Measurements from ENCODE around the gene NKX6-1.

Gene NKX6-1

GRCh38 chr4:84481077-84481859 is 17.8 kb downstream of the NKX6-1 start:
- Histone ChIP-seq H3K18ac (ENCODE audit: low read length) (no peak overlapping the region), H3K23ac (ENCODE audit: low read depth, low read length, poor library complexity) (no peak overlapping the region), H3K9me3 (replicated peaks in 1 of 2; ENCODE audit: control insufficient read depth in 2 of 2, insufficient read depth in 1 of 2, low read depth in 1 of 2, low read length in 2 of 2) (peaks cover 0 to 10% of the 10 kb centered on the region in 2 donors), H3K14ac (ENCODE audit: low read length) (no peak overlapping the region), H2BK15ac (ENCODE audit: low read length) (no peak overlapping the region), H2BK5ac (ENCODE audit: low read length) (no peak overlapping the region), H3K79me1 (ENCODE audit: low read depth, low read length) (no peaks in the 10 kb centered on the region), H3K4me1 (ENCODE audit: control insufficient read depth in 2 of 2, insufficient read depth in 1 of 2, low read depth in 1 of 2, low read length in 2 of 2) (peaks cover 5 to 6% of the 10 kb centered on the region in 2 donors), H3K27me3 (ENCODE audit: control insufficient read depth in 3 of 3, insufficient read depth in 3 of 3, low read depth in 1 of 3, low read length in 3 of 3) (peaks cover 26 to 67% (median 45%) of the 10 kb centered on the region in 3 experiments), H3K4me3 (ENCODE audit: low read length in 2 of 2) (no peak overlapping the region), H3K27ac (replicated peaks; ENCODE audit: low read length) (no peak overlapping the region), H3K36me3 (replicated peaks in 1 of 2; ENCODE audit: control insufficient read depth in 2 of 2, insufficient read depth in 2 of 2, low read length in 2 of 2) (no peaks in the 10 kb centered on the region), H2AK5ac (ENCODE audit: low read depth, low read length) (no peak overlapping the region), H3K9ac (ENCODE audit: low read depth, low read length, poor library complexity) (no peak overlapping the region), H3K4ac (ENCODE audit: low read length) (no peak overlapping the region), H2BK120ac (ENCODE audit: low read depth, low read length) (no peak overlapping the region), H2BK12ac (ENCODE audit: low read length) (no peak overlapping the region), H4K8ac (ENCODE audit: low read depth, low read length) (no peak overlapping the region), H4K91ac (ENCODE audit: low read depth, low read length, poor library complexity) (no peak overlapping the region), H2AFZ (ENCODE audit: low read length) (peak overlapping the region; percentile 47), H3K4me2 (ENCODE audit: insufficient read depth, low read length, poor library complexity, severe bottlenecking) (no peak overlapping the region)
- WGBS, 2 donors (ENCODE audit: extremely low coverage in 2 of 2, insufficient read length in 2 of 2, insufficient replicate concordance in 1 of 2), result no CpG with 5 or more reads among the region's 45 CpGs
- no peak for DNase-seq (ENCODE audit: low spot score)

- no CpG with 5 or more reads among the region's 4 CpGs for WGBS, 2 donors (ENCODE audit: extremely low coverage in 2 of 2, insufficient read length in 2 of 2, insufficient replicate concordance in 1 of 2)
- H2BK15ac ChIP-seq (ENCODE audit: low read length), result no peak overlapping the region
- H4K91ac ChIP-seq (ENCODE audit: low read depth, low read length, poor library complexity), result no peak overlapping the region
- H3K79me1 ChIP-seq (ENCODE audit: low read depth, low read length), result no peaks in the 10 kb centered on the region
- no peak overlapping the region for H4K8ac ChIP-seq (ENCODE audit: low read depth, low read length)
- H3K18ac ChIP-seq (ENCODE audit: low read length), result no peak overlapping the region
- peaks cover 5 to 6% of the 10 kb centered on the region in 2 donors for H3K4me1 ChIP-seq (ENCODE audit: control insufficient read depth in 2 of 2, insufficient read depth in 1 of 2, low read depth in 1 of 2, low read length in 2 of 2)
- no peak overlapping the region for H2BK120ac ChIP-seq (ENCODE audit: low read depth, low read length)
- no peaks in the 10 kb centered on the region for H3K36me3 ChIP-seq (replicated peaks in 1 of 2; ENCODE audit: control insufficient read depth in 2 of 2, insufficient read depth in 2 of 2, low read length in 2 of 2)
- H3K4me3 ChIP-seq (ENCODE audit: low read length in 2 of 2), result no peak overlapping the region
- H2AFZ ChIP-seq (ENCODE audit: low read length), result no peak overlapping the region
- no peak overlapping the region for H3K27ac ChIP-seq (replicated peaks; ENCODE audit: low read length)
- no peak overlapping the region for H2AK5ac ChIP-seq (ENCODE audit: low read depth, low read length)
- H2BK5ac ChIP-seq (ENCODE audit: low read length), result no peak overlapping the region
- H3K9ac ChIP-seq (ENCODE audit: low read depth, low read length, poor library complexity), result no peak overlapping the region
- no peak overlapping the region for H3K4me2 ChIP-seq (ENCODE audit: insufficient read depth, low read length, poor library complexity, severe bottlenecking)
- H3K23ac ChIP-seq (ENCODE audit: low read depth, low read length, poor library complexity), result no peak overlapping the region
- H3K14ac ChIP-seq (ENCODE audit: low read length), result no peak overlapping the region
- H3K27me3 ChIP-seq (ENCODE audit: control insufficient read depth in 3 of 3, insufficient read depth in 3 of 3, low read depth in 1 of 3, low read length in 3 of 3), result peaks cover 24 to 56% (median 45%) of the 10 kb centered on the region in 3 experiments
- H3K9me3 ChIP-seq (replicated peaks in 1 of 2; ENCODE audit: control insufficient read depth in 2 of 2, insufficient read depth in 1 of 2, low read depth in 1 of 2, low read length in 2 of 2), result peaks cover 0 to 10% of the 10 kb centered on the region in 2 donors
- H2BK12ac ChIP-seq (ENCODE audit: low read length), result no peak overlapping the region
- H3K4ac ChIP-seq (ENCODE audit: low read length), result no peak overlapping the region
- no peak for DNase-seq (ENCODE audit: low spot score)
Observed at GRCh38 chr4:84480082-84480481, 19.0 kb downstream of the NKX6-1 start.

GRCh38 chr4:84479663-84480062 is 19.4 kb downstream of the NKX6-1 start:
- Histone ChIP-seq H3K4ac (ENCODE audit: low read length) (no peak overlapping the region), H3K4me1 (ENCODE audit: control insufficient read depth in 2 of 2, insufficient read depth in 1 of 2, low read depth in 1 of 2, low read length in 2 of 2) (peaks cover 5 to 6% of the 10 kb centered on the region in 2 donors), H2BK12ac (ENCODE audit: low read length) (no peak overlapping the region), H3K23ac (ENCODE audit: low read depth, low read length, poor library complexity) (no peak overlapping the region), H3K4me3 (ENCODE audit: low read length in 2 of 2) (no peak overlapping the region), H2BK5ac (ENCODE audit: low read length) (no peak overlapping the region), H3K36me3 (replicated peaks in 1 of 2; ENCODE audit: control insufficient read depth in 2 of 2, insufficient read depth in 2 of 2, low read length in 2 of 2) (no peaks in the 10 kb centered on the region), H2AFZ (ENCODE audit: low read length) (no peak overlapping the region), H3K14ac (ENCODE audit: low read length) (no peak overlapping the region), H3K79me1 (ENCODE audit: low read depth, low read length) (no peaks in the 10 kb centered on the region), H2BK120ac (ENCODE audit: low read depth, low read length) (no peak overlapping the region), H2BK15ac (ENCODE audit: low read length) (no peak overlapping the region), H4K91ac (ENCODE audit: low read depth, low read length, poor library complexity) (no peak overlapping the region), H3K18ac (ENCODE audit: low read length) (no peak overlapping the region), H3K9me3 (replicated peaks in 1 of 2; ENCODE audit: control insufficient read depth in 2 of 2, insufficient read depth in 1 of 2, low read depth in 1 of 2, low read length in 2 of 2) (peaks cover 0 to 10% of the 10 kb centered on the region in 2 donors), H3K9ac (ENCODE audit: low read depth, low read length, poor library complexity) (no peak overlapping the region), H4K8ac (ENCODE audit: low read depth, low read length) (no peak overlapping the region), H2AK5ac (ENCODE audit: low read depth, low read length) (no peak overlapping the region), H3K27me3 (ENCODE audit: control insufficient read depth in 3 of 3, insufficient read depth in 3 of 3, low read depth in 1 of 3, low read length in 3 of 3) (peaks cover 24 to 52% (median 45%) of the 10 kb centered on the region in 3 experiments), H3K4me2 (ENCODE audit: insufficient read depth, low read length, poor library complexity, severe bottlenecking) (no peak overlapping the region), H3K27ac (replicated peaks; ENCODE audit: low read length) (no peak overlapping the region)
- DNase-seq (ENCODE audit: low spot score), result no peak
- WGBS, 2 donors (ENCODE audit: extremely low coverage in 2 of 2, insufficient read length in 2 of 2, insufficient replicate concordance in 1 of 2), result no CpG with 5 or more reads among the region's 6 CpGs

GRCh38 chr4:84477738-84478137 is 21.4 kb downstream of the NKX6-1 start:
- peaks cover 12 to 40% (median 33%) of the 10 kb centered on the region in 3 experiments for H3K27me3 ChIP-seq (ENCODE audit: control insufficient read depth in 3 of 3, insufficient read depth in 3 of 3, low read depth in 1 of 3, low read length in 3 of 3)
- no peak overlapping the region for H2AK5ac ChIP-seq (ENCODE audit: low read depth, low read length)
- WGBS, 2 donors (ENCODE audit: extremely low coverage in 2 of 2, insufficient read length in 2 of 2, insufficient replicate concordance in 1 of 2), result no CpG with 5 or more reads among the region's 1 CpG
- H2BK120ac ChIP-seq (ENCODE audit: low read depth, low read length), result no peak overlapping the region
- no peak overlapping the region for H3K4me2 ChIP-seq (ENCODE audit: insufficient read depth, low read length, poor library complexity, severe bottlenecking)
- no peak overlapping the region for H3K18ac ChIP-seq (ENCODE audit: low read length)
- peaks cover 0 to 6% of the 10 kb centered on the region in 2 donors for H3K9me3 ChIP-seq (replicated peaks in 1 of 2; ENCODE audit: control insufficient read depth in 2 of 2, insufficient read depth in 1 of 2, low read depth in 1 of 2, low read length in 2 of 2)
- no peak overlapping the region for H2BK5ac ChIP-seq (ENCODE audit: low read length)
- H3K23ac ChIP-seq (ENCODE audit: low read depth, low read length, poor library complexity), result no peak overlapping the region
- H3K14ac ChIP-seq (ENCODE audit: low read length), result no peak overlapping the region
- no peak overlapping the region for H2BK15ac ChIP-seq (ENCODE audit: low read length)
- H2AFZ ChIP-seq (ENCODE audit: low read length), result no peak overlapping the region
- H3K79me1 ChIP-seq (ENCODE audit: low read depth, low read length), result no peaks in the 10 kb centered on the region
- H3K4me1 ChIP-seq (ENCODE audit: control insufficient read depth in 2 of 2, insufficient read depth in 1 of 2, low read depth in 1 of 2, low read length in 2 of 2), result peaks cover 0 to 3% of the 10 kb centered on the region in 2 donors
- H4K91ac ChIP-seq (ENCODE audit: low read depth, low read length, poor library complexity), result no peak overlapping the region
- H3K9ac ChIP-seq (ENCODE audit: low read depth, low read length, poor library complexity), result no peak overlapping the region
- no peak overlapping the region for H3K4me3 ChIP-seq (ENCODE audit: low read length in 2 of 2)
- no peaks in the 10 kb centered on the region for H3K36me3 ChIP-seq (replicated peaks in 1 of 2; ENCODE audit: control insufficient read depth in 2 of 2, insufficient read depth in 2 of 2, low read length in 2 of 2)
- no peak for DNase-seq (ENCODE audit: low spot score)
- no peak overlapping the region for H2BK12ac ChIP-seq (ENCODE audit: low read length)
- H3K4ac ChIP-seq (ENCODE audit: low read length), result no peak overlapping the region
- H3K27ac ChIP-seq (replicated peaks; ENCODE audit: low read length), result no peak overlapping the region
- H4K8ac ChIP-seq (ENCODE audit: low read depth, low read length), result no peak overlapping the region

Measured in neuronal stem cell (in vitro differentiated cells).